Activated CD8-positive, alpha-beta memory T cell treated with anti-CD3 and anti-CD28 coated beads for 24 hours (primary cell): ENCODE results near the gene GPR17.

Experiments
- DNase-seq: peaks from one replicate; pipeline ENCODE4 v3.0.0-alpha.2; 2020

GPR17 gene

GRCh38 chr2:127645395-127646291, at the start of gene GPR17:
GPR17 (plus strand) TSS chr2:127646153; CDS start chr2:127650736, 4,583 bp downstream.
- DNase-seq, result no peak

- DNase-seq, result peak; percentile 26
Observed at GRCh38 chr2:127596311-127597045, 49.5 kb upstream of the GPR17 start.

DNA sequence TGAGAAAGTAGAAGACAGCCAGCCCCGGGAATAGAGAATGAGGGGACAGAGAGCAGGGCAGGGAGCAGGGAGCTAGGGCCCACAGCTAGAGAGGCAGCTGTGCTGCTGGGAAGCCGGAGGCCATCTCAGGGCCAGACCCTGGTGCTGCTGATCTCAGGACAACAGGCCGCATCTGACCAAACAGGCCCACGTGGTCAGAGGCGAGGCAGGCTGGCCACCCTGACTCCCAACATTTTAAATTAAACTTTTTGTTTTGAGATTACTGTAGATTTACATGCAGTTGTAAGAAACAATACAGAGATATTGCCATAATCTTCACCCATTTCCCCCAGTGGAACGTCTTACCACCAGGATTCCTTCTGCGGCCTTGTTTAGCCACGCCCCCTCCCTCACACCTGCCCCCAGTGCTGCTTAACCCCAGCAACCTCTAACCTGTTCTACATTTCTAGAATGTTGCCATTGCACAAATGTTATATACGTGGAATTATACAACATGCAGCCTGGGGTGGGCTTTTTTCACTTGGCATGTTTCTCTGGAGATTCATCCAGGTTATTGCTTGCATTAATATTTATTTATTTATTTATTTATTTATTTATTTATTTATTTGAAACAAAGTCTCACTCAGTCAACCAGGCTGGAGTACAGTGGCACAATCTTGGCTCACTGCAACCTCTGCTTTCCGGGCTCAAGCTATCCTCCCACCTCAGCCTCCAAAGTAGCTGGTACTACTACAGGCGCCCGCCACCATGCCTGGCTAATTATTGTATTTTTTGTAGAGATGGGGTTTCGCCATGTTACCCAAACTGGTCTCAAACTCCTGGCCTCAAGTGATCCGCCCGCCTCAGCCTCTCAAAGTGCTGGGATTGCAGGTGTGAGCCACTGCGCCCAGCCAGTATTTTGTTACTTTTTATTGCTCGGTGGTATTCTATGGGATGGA, 48.6 kb upstream of the GPR17 start:
- no peak for DNase-seq

GRCh38 chr2:127597984-127598380, 48.0 kb upstream of the GPR17 start:
- no peak for DNase-seq

DNA sequence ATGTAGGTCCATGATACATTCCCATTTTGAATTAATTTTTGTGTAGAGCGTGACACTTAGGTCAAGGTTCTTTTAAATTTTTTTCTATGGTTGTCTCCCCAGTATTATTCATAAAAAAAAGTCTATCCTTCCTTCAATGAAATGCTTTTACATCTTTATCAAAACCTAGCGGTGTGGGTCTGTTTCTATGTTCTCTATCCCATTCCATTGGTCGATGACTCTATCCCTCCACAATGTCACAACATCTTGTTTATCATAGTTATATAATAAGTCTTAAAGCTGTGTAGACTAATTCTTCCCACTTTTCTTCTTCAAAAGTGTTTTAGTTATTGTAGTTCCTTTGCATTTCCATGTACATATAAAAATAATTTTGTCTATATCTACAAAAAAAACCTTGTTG, 47.2 kb upstream of the GPR17 start:
- DNase-seq, result no peak

DNA sequence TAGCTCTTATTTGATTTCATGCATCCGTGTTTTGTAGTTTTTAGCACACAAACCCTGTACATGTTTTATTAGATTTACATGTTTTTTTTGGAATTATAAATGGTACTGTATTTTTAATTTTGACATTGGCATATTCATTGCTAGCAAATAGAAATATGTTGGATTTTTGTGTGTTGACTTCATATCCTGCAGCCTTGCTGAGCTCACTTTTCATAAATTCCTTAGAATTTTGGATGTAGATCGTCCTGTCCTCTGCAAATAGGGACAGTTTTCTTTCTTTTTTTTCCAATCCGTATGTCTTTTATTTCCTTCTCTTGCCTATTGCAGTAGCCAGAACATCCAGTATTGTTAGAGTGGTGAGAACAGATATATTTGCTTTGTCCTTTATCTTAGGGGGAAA, 46.7 kb upstream of the GPR17 start:
- no peak for DNase-seq

- no peak for DNase-seq
Observed at GRCh38 chr2:127604986-127605385, 41.0 kb upstream of the GPR17 start.

GRCh38 chr2:127605691-127606263, 40.2 kb upstream of the GPR17 start:
- DNase-seq, result no peak

DNA sequence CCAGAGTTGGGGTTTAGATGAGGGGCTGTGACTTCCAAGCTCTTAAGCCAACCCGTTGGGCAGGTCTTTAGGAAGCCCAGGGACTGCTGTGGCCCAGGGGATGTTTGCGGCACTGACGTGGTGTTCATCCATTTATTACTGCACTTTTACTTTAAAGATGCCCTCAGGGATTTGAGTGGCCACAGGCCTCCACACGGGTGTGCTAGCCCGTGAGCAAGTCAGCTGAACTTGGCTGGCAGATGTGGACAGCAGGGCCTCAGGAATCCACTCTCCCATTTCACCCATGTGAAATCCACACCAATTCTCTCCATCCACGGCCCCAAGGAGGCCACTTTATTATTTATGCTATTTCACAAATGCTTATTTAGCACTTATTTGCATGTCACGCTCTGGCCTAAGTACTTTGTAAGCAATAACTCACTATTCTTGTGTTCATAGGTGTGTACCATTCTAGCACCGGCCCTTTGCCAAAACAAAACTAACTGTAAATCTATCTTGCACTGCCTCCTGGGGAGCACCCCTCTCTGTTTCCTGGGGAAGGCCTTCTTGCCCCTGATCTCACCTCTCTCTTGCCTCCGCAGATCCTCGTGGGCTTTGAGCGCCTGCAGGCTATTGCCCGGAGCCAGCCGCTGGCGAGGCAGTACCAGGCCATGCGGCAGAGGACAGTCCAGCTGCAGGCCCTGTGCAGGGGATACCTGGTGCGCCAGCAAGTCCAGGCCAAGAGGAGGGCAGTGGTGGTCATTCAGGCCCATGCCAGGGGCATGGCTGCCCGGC, 39.1 kb upstream of the GPR17 start:
- DNase-seq, result no peak

- no peak for DNase-seq
Observed at GRCh38 chr2:127607399-127607908, 38.5 kb upstream of the GPR17 start.

DNA sequence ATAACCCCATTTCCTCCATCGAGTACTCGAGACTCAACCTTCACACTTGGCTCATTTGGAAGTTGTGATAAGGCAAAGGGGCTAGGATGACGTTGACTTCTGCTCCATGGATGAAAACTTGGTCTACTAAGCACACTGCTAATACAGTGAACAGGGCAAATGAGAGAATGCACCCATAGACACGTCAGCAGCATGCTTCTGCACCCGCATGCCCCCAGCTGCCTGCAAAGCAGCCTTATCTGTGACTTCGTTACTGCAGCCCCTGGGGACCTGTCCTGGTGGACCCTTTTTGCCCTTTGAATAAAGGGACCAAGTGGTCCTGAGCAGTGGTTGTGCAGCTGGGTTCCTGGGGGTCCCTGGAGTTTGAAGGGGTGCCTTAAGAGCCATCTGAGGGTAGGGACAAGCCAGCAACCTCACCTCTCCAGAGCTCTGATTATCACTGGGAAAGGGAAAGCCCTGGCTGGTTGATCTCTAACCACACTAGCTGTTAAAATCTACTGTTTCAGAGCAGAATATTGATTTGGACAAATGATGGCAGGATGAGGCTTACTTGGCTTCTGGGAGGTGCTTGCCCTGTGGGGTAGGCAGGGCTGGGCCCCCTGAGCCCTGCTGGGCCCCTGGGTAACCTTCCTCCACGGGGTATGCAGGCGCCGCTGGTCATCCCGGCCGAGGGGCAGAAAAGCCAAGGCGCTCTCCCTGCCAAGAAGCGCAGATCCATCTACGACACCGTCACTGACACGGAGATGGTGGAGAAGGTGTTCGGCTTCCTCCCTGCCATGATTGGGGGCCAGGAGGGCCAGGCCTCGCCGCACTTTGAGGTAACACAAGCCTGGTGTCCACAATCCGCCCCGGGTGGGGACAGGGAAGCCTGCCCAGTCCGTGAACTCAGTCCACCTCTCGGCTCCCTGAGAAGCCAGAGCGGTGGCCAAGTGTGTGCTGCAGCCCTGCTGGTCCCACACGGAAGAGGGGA, 37.6 kb upstream of the GPR17 start:
- no peak for DNase-seq

- DNase-seq, result no peak
Observed at GRCh38 chr2:127609031-127609751, 36.8 kb upstream of the GPR17 start.

- no peak for DNase-seq
Observed at GRCh38 chr2:127609818-127610217, 36.1 kb upstream of the GPR17 start.

DNA sequence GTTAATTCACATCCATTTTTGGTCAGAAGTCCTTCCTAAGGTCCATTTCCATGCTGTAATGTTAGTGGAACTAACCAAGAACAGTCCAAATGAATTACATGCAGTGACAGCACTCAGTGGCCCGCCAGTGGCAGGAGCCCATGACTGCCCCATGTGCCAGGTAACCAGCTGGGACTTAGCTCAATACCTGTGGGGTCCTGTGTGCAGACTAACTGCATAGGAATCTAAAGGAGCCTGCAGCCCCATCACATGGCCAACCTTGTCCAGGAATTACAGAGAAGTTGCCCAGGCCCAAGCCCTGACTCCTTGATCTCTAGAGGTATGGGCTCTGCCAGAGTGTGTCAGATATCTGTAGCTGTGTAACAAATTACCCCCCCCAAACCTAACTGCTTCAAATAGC, 35.4 kb upstream of the GPR17 start:
- no peak for DNase-seq

DNA sequence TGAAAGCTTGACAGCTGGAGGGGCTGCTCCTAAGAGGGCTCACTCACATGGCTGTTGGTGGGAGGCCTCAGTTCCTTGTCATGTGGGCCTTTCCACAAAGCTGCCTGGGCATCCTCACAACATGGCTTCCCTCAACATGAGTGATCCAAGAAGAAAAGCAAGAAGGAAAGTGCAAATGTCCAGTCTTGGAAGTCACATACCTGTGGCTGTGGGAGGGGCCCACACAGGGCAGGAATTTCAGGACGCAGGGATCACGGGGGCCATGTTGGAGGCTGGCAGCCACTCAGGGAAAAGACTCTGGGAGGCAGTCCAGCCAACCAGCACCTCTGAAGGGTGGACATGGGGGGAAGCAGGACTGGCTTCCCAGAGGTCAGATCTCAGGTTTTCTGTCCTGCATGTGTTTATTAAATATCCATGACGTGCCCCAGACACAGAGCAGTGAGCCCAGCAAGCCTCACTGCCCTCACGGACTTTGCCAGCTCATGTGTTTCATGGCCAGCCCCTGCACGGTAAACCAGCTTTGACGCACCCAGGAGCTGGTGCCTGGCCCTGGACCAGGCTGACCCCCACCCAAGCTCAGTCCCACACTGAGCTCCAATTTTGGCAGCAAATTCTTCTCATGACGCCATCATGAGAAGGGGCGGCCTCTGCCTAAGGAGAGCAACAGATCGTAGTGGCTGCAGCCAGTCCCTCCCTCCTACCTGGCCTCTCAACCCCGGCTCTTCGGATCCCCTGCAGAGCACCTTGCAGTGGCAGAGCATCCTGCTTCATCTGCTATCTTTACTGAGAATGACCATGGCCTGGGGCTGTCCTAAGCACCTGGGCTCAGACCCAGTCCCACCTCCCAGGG, 34.7 kb upstream of the GPR17 start:
- no peak for DNase-seq

DNA sequence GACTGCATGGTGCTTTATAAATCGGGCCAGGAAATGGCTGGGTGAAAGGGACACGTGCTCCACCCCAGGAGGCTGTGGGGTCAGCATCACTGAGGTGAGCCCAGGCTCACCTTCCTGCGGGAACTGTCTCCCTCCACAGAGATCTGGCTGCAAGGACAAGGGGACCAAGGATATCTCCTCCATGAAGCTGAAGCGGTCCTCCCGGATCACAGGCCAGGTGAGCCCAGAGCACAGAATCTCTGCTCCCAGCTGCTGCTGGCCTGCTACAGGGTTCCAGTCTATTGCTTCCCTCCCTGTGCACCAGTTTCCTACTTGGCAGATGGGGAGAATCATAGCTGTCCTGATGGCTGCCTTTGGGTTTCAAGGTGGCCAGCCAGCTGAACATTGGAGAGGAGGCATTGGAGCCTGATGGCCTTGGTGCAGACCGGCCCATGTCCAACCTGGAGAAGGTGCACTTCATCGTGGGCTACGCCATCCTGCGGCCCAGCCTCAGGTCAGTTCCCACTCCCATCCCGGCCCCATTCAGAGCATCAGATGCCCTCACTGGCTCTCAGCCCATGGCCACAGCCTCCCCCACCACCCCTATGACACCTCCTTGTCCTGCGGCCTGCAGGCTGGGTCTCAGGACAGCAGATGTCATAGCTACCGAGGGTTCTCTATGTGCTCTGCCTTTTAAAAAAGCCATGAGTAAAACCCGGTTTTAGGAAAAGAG, 33.7 kb upstream of the GPR17 start:
- DNase-seq, result no peak

- DNase-seq, result no peak
Observed at GRCh38 chr2:127614246-127614645, 31.7 kb upstream of the GPR17 start.

GRCh38 chr2:127614731-127615130, 31.2 kb upstream of the GPR17 start:
- no peak for DNase-seq
